Testis (tissue), 2 donors: ENCODE results near the gene FOXL1.

Experiments used
- POLR2A ChIP-seq: fragments of 450-650 bp; IDR thresholded peaks from one replicate; pipeline ENCODE4 v1.6.1; 2017; ENCODE audit warnings: antibody characterized with exemption, mild to moderate bottlenecking, moderate library complexity
- TF ChIP-seq, protein P1 (sequence below), 3 experiments: fragments of 450-650 bp in 2 of 3; fragments of 200-600 bp in 1 of 3; sonication (generic) in 1 of 3; IDR thresholded peaks; one replicate each; pipeline ENCODE4 v1.5.1; 2016 to 2019; ENCODE audit warnings: antibody characterized with exemption in 3 of 3, mild to moderate bottlenecking in 2 of 3, moderate library complexity in 1 of 3

GRCh38 chr16:86616906-86617305, 38.6 kb downstream of the FOXL1 start:
- no peak for TF ChIP-seq POLR2A
- TF ChIP-seq, protein P1, sequence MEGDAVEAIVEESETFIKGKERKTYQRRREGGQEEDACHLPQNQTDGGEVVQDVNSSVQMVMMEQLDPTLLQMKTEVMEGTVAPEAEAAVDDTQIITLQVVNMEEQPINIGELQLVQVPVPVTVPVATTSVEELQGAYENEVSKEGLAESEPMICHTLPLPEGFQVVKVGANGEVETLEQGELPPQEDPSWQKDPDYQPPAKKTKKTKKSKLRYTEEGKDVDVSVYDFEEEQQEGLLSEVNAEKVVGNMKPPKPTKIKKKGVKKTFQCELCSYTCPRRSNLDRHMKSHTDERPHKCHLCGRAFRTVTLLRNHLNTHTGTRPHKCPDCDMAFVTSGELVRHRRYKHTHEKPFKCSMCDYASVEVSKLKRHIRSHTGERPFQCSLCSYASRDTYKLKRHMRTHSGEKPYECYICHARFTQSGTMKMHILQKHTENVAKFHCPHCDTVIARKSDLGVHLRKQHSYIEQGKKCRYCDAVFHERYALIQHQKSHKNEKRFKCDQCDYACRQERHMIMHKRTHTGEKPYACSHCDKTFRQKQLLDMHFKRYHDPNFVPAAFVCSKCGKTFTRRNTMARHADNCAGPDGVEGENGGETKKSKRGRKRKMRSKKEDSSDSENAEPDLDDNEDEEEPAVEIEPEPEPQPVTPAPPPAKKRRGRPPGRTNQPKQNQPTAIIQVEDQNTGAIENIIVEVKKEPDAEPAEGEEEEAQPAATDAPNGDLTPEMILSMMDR (IDR thresholded peaks at IDR 0.05), result no peak
